Globus pallidus (tissue), 1 donor: ENCODE results near the gene PAQR9.

Experiments
- DNase-seq: peaks from one replicate; pipeline ENCODE4 v3.0.0-alpha.2; 2015; ENCODE audit warnings: low spot score

PAQR9 gene

GRCh38 chr3:142914286-142914811 lies 49.1 kb downstream of the PAQR9 start:
- no peak for DNase-seq

- DNase-seq, result no peak
Measured at GRCh38 chr3:142913432-142913831, 50.0 kb downstream of the PAQR9 start.

GRCh38 chr3:142912402-142913172 lies 50.9 kb downstream of the PAQR9 start:
- no peak for DNase-seq
